Common myeloid progenitor, CD34-positive (primary cell): ENCODE measurements around the gene SIGLEC5.
A peak's percentile ranks its signal among the peaks of the same experiment; 100 is the strongest.

ENCODE experiments used
- CTCF ChIA-PET: fragments of 350-600 bp; sonication (Branson Sonifier 250); formaldehyde crosslinking; loops from one replicate; lab custom pipeline; 2021; ENCODE audit warnings: antibody characterized with exemption; lab: Charles Lee
- POLR2A ChIA-PET: fragments of 350-600 bp; sonication (Branson Sonifier 250); formaldehyde crosslinking; loops from one replicate; lab custom pipeline; 2021; ENCODE audit warnings: antibody characterized with exemption; lab: Charles Lee
- DNase-seq, 3 donors: peaks; one replicate each; pipeline versions ENCODE4 v3.0.0 to v3.0.0-alpha.2; 2013
- H3K27ac ChIP-seq, 2 experiments: 1 replicate in 1 of 2; 2 replicates in 1 of 2; pipeline ENCODE4 v1.7.0; 2013; ENCODE audit warnings: inconsistent platforms in 2 of 2, low read length in 2 of 2, mild to moderate bottlenecking in 2 of 2, low read depth in 1 of 2, moderate library complexity in 1 of 2; ENCODE audit not compliant: severe bottlenecking in 2 of 2, insufficient read depth in 1 of 2, poor library complexity in 1 of 2
- H3K27me3 ChIP-seq, 5 experiments: replicated peaks in 2 of 5; 1 replicate in 3 of 5; 2 replicates in 2 of 5; pipeline versions ENCODE4 v1.6.1 to v1.7.0; 2013; ENCODE audit warnings: low read length in 4 of 5, mild to moderate bottlenecking in 2 of 5, moderate library complexity in 2 of 5, inconsistent platforms in 1 of 5; ENCODE audit not compliant: insufficient read depth in 5 of 5, control insufficient read depth in 4 of 5
- H3K36me3 ChIP-seq, 4 experiments: 1 replicate in 2 of 4; 2 replicates in 2 of 4; pipeline versions ENCODE4 v1.6.1 to v1.7.0; 2013; ENCODE audit warnings: low read length in 3 of 4, control low read depth in 1 of 4, mild to moderate bottlenecking in 1 of 4; ENCODE audit not compliant: control insufficient read depth in 4 of 4, insufficient read depth in 4 of 4
- H3K4me1 ChIP-seq, 4 experiments: 1 replicate in 3 of 4; 2 replicates in 1 of 4; pipeline versions ENCODE4 v1.6.1 to v1.7.1; 2013; ENCODE audit warnings: low read length in 3 of 4, mild to moderate bottlenecking in 3 of 4, control low read depth in 1 of 4, inconsistent platforms in 1 of 4, moderate library complexity in 1 of 4; ENCODE audit not compliant: control insufficient read depth in 4 of 4, insufficient read depth in 4 of 4; ENCODE audit errors: control extremely low read depth in 1 of 4
- H3K4me3 ChIP-seq, 7 experiments: 1 replicate in 4 of 7; 2 replicates in 3 of 7; pipeline versions ENCODE4 v1.5.1 to v1.7.0; 2013; ENCODE audit warnings: mild to moderate bottlenecking in 7 of 7, low read length in 6 of 7, moderate library complexity in 6 of 7, inconsistent platforms in 2 of 7, low read depth in 2 of 7, control low read depth in 1 of 7; ENCODE audit not compliant: insufficient read depth in 4 of 7, control insufficient read depth in 1 of 7; ENCODE audit errors: extremely low read depth in 1 of 7
- H3K9me3 ChIP-seq, 5 experiments: 1 replicate in 4 of 5; 2 replicates in 1 of 5; pipeline versions ENCODE4 v1.6.1 to v1.7.1; 2013; ENCODE audit warnings: low read length in 4 of 5, mild to moderate bottlenecking in 2 of 5, inconsistent platforms in 1 of 5, low read depth in 1 of 5, moderate library complexity in 1 of 5; ENCODE audit not compliant: control insufficient read depth in 4 of 5, insufficient read depth in 2 of 5; ENCODE audit errors: control extremely low read depth in 1 of 5
- WGBS: methylation state at CpG from one replicate; pipeline ENCODE4 v1.1.5; 2013; ENCODE audit not compliant: insufficient coverage; 5-methylcytosine and 5-hydroxymethylcytosine counted together

SIGLEC5 gene

GRCh38 chr19:51615991-51616390 is 14.2 kb downstream of the SIGLEC5 start:
- 96% methylated on average over 6 of the region's 7 CpGs for WGBS
- no peak overlapping the region for H3K27ac ChIP-seq
- ChIA-PET CTCF (interaction anchor here (1.0 to 2.4 kb wide), 4 partner anchors 9 to 506 kb away, joined by 3 to 7 read pairs (median 4); no protein-coding TSS in a partner anchor), POLR2A (interaction anchor here (0.7 kb wide), 1 partner anchor 22 kb away, joined by 4 read pairs; no protein-coding TSS in a partner anchor)
- DNase-seq = no peak
- H3K4me3 ChIP-seq = no peak overlapping the region
- H3K4me1 ChIP-seq = peaks cover 0 to 17% (median 6%) of the 10 kb centered on the region in 4 experiments
- H3K27me3 ChIP-seq = no peaks in the 10 kb centered on the region
- H3K36me3 ChIP-seq = peaks cover 0 to 8% (median 1%) of the 10 kb centered on the region in 4 experiments
- peaks cover 0 to 9% (median 6%) of the 10 kb centered on the region in 5 experiments for H3K9me3 ChIP-seq

GRCh38 chr19:51614789-51615188 is 15.4 kb downstream of the SIGLEC5 start:
- no peak for DNase-seq
- 100% methylated on average over 2 of the region's 5 CpGs for WGBS
- no peak overlapping the region for H3K27ac ChIP-seq
- H3K27me3 ChIP-seq = no peaks in the 10 kb centered on the region
- H3K4me3 ChIP-seq = no peak overlapping the region
- POLR2A ChIA-PET = no interaction called here
- CTCF ChIA-PET = interaction anchor here (0.8 to 2.4 kb wide), 7 partner anchors 8 to 505 kb away, joined by 3 to 7 read pairs (median 3); no protein-coding TSS in a partner anchor
- H3K9me3 ChIP-seq = peaks cover 0 to 9% (median 6%) of the 10 kb centered on the region in 5 experiments
- peaks cover 0 to 8% (median 1%) of the 10 kb centered on the region in 4 experiments for H3K36me3 ChIP-seq
- H3K4me1 ChIP-seq = peaks cover 0 to 5% (median 0%) of the 10 kb centered on the region in 4 experiments

GRCh38 chr19:51610576-51610975 is 19.6 kb downstream of the SIGLEC5 start:
- peaks cover 0 to 5% (median 2%) of the 10 kb centered on the region in 4 experiments for H3K4me1 ChIP-seq
- DNase-seq = no peak
- H3K27me3 ChIP-seq = peaks cover 0 to 5% (median 0%) of the 10 kb centered on the region in 5 experiments
- ChIA-PET POLR2A (no interaction called here), CTCF (interaction anchor here (1.0 to 8.3 kb wide), 3 partner anchors 28 to 170 kb away, joined by 3 to 65 read pairs (median 6); no protein-coding TSS in a partner anchor)
- H3K27ac ChIP-seq = no peak overlapping the region
- 100% methylated on average over 1 of the region's 1 CpG for WGBS
- peaks cover 0 to 9% (median 6%) of the 10 kb centered on the region in 5 experiments for H3K9me3 ChIP-seq
- H3K4me3 ChIP-seq = no peak overlapping the region
- peaks cover 0 to 8% (median 1%) of the 10 kb centered on the region in 4 experiments for H3K36me3 ChIP-seq

DNA sequence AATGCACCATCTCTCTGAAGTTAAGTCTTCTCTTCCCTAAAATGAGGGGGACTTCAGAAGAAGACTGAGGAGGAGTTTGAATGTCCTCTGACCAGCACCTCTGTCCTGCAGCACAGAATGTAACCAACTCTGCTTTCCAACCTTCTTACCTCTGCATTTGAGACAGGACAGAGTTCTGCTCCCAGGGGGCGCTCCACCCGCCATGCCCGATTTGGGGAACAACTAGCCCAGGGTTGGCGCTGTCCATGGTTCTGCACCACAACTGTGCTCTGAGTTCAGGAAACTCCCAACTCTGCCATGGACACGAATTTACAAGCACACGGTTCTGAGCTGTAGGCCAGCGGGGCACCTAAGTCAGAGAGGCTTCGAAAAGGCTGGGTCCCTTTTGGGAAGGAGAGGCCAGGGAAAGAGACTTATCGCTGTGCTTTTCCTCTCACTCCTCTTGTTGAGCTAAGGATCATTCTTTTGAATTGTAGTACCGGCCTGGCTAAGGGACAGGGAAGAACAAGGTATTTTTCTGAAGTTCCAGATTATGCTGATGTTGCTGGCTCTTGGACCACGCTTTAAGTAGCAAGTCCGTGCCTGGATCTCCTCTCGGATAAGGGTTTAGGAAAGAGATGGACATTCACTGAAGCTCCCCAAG is 22.2 kb downstream of the SIGLEC5 start:
- H3K4me3 ChIP-seq = no peak overlapping the region
- ChIA-PET POLR2A (no interaction called here), CTCF (interaction anchor here (0.7 to 8.3 kb wide), 13 partner anchors 12 to 134 kb away, joined by 3 to 65 read pairs (median 5); no protein-coding TSS in a partner anchor)
- no peak overlapping the region for H3K27ac ChIP-seq
- whole genome bisulfite sequencing = 19% methylated on average over 9 of the region's 13 CpGs
- peak; percentile 87 to 93 (median 88) for DNase-seq
- H3K9me3 ChIP-seq = peaks cover 0 to 6% (median 5%) of the 10 kb centered on the region in 5 experiments
- H3K27me3 ChIP-seq = peaks cover 0 to 10% (median 0%) of the 10 kb centered on the region in 5 experiments
- H3K36me3 ChIP-seq = peaks cover 0 to 4% (median 1%) of the 10 kb centered on the region in 4 experiments
- peaks cover 0 to 4% (median 0%) of the 10 kb centered on the region in 4 experiments for H3K4me1 ChIP-seq

GRCh38 chr19:51607077-51607476 is 23.1 kb downstream of the SIGLEC5 start:
- Histone ChIP-seq H3K36me3 (peaks cover 0 to 2% (median 0%) of the 10 kb centered on the region in 4 experiments), H3K4me3 (no peak overlapping the region), H3K27ac (no peak overlapping the region), H3K9me3 (peaks cover 0 to under 1% (median 0%) of the 10 kb centered on the region in 5 experiments), H3K27me3 (peaks cover 0 to 13% (median 5%) of the 10 kb centered on the region in 5 experiments), H3K4me1 (peaks cover 0 to 4% (median 1%) of the 10 kb centered on the region in 4 experiments)
- ChIA-PET CTCF (interaction anchor here (0.7 to 8.3 kb wide), 10 partner anchors 8 to 133 kb away, joined by 3 to 65 read pairs (median 4); no protein-coding TSS in a partner anchor), POLR2A (no interaction called here)
- no peak for DNase-seq
- 87% methylated on average over 5 of the region's 6 CpGs for WGBS

DNA sequence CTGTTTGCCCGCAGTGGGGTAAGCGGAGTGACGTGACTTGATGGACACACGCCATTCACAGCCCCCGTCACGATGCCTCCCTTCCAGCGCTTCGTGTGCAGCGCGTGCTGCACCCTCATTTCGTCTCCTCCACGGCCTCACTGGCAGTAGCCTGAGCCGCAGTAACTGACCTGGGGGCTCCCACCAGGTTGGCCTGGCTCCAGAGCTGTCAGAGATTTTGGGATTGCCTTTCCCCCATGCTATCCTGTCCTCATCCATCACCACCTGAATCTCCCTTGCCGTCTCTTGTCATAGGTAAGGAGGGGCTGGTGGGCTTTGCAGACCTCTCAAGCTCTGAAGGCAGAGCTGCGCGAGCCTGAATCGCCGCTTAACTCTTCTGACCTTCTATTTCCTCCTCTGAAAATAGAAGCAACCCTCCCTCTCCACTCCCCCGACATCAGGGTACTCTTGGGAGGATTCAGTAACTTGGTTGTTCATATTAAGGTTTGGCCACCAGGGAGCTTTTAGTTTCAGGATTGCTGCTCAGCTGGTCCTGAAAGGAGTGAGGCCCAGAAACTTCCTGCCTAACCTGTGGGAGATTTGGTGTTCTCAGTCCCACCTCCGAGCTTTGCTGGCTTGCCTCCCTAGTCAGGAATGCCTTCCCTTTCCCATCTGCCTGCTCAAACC is 27.9 kb downstream of the SIGLEC5 start:
- ChIA-PET POLR2A (no interaction called here), CTCF (interaction anchor here (1.1 to 8.3 kb wide), 4 partner anchors 53 to 130 kb away, joined by 3 to 65 read pairs (median 4); no protein-coding TSS in a partner anchor)
- H3K9me3 ChIP-seq = peaks cover 0 to 6% (median 0%) of the 10 kb centered on the region in 5 experiments
- 96% methylated on average over 15 of the region's 20 CpGs for WGBS
- no peak overlapping the region for H3K27ac ChIP-seq
- DNase-seq = no peak
- peaks cover 4 to 12% (median 5%) of the 10 kb centered on the region in 4 experiments for H3K4me1 ChIP-seq
- H3K27me3 ChIP-seq = peaks cover 0 to 44% (median 27%) of the 10 kb centered on the region in 5 experiments
- no peaks in the 10 kb centered on the region for H3K36me3 ChIP-seq
- no peak overlapping the region for H3K4me3 ChIP-seq
